SU-DHL-6 (cell line): ENCODE data around the gene KRTAP5-11.
"Not testable (repeated sequence)": the region's sequence is repeated elsewhere in the genome, so short reads cannot be mapped to it uniquely, and the experiment has no call there.

Experiments used
- CTCF ChIP-seq: fragments of 200-600 bp; sonication (generic); IDR thresholded peaks from one replicate; pipeline ENCODE4 v1.5.1; 2017; ENCODE audit warnings: antibody characterized with exemption, mild to moderate bottlenecking, low read length, moderate library complexity; ENCODE audit not compliant: insufficient read depth, poor library complexity, severe bottlenecking
- EZH2phosphoT487 ChIP-seq: fragments of 200-600 bp; sonication (generic), shearing (Covaris generic); conservative IDR thresholded peaks from 2 replicates; pipeline ENCODE4 v1.6.1; 2018; ENCODE audit warnings: mild to moderate bottlenecking, antibody characterized with exemption, low read length, moderate library complexity, mixed read lengths

- not testable (repeated sequence) for TF ChIP-seq CTCF, EZH2phosphoT487
Measured at GRCh38 chr11:71582969-71583368, 294 bp upstream of the KRTAP5-11 start.
